HG02763 (cell line): ENCODE results near the gene ST6GALNAC6.

Experiments used
- ATAC-seq: cut with Tn5 transposase; IDR thresholded peaks from one replicate; pipeline ENCODE4 v1.9.1; 2021; ENCODE audit warnings: mild to moderate bottlenecking, moderate library complexity; ENCODE audit not compliant: unreplicated experiment

Gene ST6GALNAC6

DNA sequence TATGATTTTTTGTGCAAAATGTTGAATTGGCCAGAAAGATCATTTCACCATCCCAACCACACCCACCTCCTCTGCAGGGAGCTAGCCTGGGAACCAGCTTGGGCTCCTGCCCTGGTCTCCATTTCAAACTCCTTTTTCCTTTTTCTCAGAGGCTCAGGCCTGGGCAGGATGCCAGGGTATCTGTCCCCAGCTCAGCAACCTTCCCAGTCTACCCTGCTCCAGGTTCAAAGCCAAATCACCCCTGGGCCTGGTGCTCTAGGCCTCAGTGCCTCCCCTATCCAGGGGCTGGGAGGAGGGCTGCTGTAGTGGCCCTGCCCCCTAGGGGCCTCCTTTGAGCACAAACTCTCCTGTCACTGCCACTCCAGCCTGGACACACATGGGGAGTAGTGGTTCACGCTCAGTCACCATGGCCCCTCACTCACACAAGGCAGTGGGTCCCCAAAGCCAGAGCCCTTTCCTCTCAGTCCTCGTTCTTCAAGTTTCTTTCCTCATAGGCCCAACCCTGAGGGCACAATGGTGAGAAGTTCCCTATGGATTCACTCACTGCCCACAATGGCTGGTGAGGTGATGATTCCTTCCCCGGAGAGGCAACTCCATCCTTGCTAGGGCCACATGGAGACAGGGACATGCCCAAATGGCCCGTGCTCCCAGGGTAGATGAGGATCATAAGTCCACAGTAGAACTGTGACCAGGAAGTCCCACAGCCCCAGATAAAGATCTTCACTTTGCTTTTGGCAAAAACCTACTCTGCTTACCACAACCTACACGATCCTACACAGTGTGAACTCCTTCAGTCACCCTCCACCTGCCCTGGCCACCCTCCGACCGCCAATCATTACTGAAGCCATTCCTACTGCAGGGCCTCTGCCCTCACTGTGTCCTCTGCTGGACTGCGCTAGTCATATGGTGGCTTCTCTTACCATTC is 19.0 kb upstream of the ST6GALNAC6 start:
- no peak for ATAC-seq

GRCh38 chr9:127917603-127918002 is 18.2 kb upstream of the ST6GALNAC6 start:
- ATAC-seq: no peak

- ATAC-seq: peak; percentile 73
Observed at GRCh38 chr9:127916720-127917581, 17.5 kb upstream of the ST6GALNAC6 start, which contains the start of gene ST6GALNAC4. ST6GALNAC4 (minus strand) TSS chr9:127917041; CDS start chr9:127916419, 622 bp downstream.

DNA sequence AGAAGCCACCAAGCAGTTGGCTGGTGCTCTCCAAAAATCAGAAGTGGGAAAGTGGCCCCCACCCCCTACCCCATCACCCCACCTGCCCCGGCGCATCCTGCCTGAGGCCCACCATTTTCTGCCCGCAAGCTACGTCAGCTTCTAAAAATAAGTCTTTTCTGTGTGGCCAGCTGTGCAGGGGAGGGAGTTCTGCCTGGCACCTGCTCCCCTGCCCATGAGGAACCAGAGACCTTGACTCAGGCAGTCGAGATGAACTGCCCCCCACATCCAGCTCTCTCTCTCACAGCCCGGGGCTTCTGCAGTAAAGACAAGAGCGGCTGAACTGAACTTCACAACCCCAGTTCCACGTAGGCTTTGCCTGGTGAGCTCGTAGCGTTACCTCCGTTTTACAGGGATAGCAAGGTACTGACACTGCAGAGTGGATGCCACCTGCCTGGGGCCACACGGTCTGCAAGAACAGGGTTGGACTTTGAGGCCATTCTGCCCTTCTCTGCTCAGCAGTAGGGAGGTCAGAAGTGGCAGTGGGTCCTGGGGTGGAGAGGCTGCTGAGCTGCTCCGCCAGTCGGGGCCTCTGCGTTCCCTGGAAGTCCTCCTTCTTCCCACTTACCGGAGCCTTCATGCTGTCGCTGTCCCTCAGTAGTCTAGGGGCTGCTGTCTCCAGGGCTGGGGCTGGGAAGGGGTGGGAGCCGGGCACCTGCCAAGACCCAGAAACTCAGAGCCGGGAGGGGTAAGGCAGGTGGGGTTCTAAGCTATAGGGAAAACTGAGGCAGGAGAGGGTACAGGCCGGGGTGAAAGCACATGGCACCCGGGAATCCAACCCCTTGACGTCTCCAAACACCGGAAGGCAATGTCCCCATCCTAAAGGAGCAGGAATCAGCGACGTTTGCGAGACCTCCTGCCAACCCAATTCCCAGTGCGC is 16.7 kb upstream of the ST6GALNAC6 start:
- no peak for ATAC-seq

- ATAC-seq: no peak
Observed at GRCh38 chr9:127915325-127915752, 15.9 kb upstream of the ST6GALNAC6 start.

DNA sequence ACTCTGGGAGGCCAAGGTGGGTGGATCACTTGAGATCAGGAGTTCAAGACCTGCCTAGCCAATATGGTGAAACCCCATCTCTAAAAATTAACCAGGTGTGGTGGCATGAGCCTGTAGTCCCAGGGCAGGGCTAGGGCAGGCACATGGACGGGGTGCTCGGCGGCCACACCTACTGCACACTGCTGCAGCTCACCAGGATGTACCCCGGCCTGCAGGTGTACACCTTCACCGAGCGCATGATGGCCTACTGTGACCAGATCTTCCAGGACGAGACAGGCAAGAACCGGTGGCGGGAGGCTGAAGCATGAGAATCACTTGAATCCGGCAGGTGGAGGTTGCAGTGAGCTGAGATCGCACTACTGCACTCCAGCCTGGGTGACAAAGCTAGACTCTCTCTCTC is 14.3 kb upstream of the ST6GALNAC6 start:
- ATAC-seq: no peak

GRCh38 chr9:127912882-127913281 is 13.5 kb upstream of the ST6GALNAC6 start:
- ATAC-seq: no peak

- no peak for ATAC-seq
Observed at GRCh38 chr9:127912296-127912695, 12.9 kb upstream of the ST6GALNAC6 start.

DNA sequence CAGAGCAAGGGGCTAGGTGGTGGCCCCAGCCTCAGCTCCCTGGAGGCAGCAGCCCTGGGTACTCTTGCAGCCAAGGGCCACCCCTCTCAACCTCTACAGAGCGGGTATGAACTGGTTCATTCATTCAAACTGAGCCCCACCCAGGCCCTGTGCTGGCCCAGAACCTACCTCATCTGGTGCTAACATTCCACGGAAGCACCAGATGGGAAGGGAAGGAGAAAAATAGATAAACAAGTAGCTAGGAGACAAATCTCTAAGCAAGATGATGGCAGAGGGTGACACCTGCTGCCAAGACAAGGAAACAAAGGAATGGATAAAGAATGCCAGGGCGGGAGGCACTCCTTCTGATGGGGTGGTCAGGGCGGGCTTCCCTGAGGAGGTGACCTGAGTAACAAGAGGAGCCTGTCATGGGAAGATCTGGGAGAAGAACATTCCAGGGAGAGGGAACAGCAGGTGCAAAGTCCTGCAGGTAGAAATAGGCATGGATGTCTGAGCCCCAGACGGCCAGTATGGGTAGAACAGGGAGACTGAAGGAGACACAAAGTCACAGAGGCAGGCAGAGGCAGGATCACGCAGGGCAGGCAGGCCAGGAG is 11.3 kb upstream of the ST6GALNAC6 start:
- ATAC-seq: no peak

GRCh38 chr9:127909839-127910273 is 10.5 kb upstream of the ST6GALNAC6 start:
- no peak for ATAC-seq

DNA sequence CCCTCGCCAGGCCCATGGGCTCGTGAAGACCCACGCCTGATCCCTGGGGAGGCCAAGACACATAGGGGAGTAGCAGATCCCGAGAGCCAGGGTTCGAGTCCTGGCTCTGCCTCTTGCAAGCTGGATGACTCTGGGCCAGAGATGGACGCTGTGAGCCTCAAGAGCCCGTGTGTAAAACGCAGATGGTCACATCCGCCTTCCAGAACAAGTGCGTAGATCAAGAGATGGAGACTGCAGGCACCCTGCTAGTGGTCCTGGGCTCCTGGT is 9.2 kb upstream of the ST6GALNAC6 start:
- no peak for ATAC-seq

GRCh38 chr9:127907867-127908659 is 8.7 kb upstream of the ST6GALNAC6 start:
- ATAC-seq: no peak

DNA sequence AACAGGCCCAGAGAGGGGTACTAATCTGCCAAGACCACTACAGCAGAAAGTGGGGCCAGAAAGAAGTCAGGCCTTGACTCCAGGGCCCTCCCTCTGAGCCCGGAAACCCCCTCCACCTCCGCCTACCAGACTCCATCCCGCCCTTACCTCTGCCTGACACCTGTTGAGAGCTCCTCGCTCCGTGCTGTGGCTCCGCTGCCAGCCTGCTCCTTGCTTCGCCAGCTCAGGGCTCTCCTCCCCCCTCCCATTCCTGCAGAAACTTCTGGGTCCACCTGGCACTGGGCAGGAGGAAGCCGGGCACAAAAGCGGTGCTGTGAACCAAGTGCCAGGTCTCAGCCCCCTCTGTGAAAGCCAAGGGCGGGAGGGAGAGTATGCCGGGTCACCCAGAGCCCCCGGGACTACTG is 6.4 kb upstream of the ST6GALNAC6 start:
- ATAC-seq: no peak

GRCh38 chr9:127905004-127905728 is 5.8 kb upstream of the ST6GALNAC6 start:
- ATAC-seq: no peak

DNA sequence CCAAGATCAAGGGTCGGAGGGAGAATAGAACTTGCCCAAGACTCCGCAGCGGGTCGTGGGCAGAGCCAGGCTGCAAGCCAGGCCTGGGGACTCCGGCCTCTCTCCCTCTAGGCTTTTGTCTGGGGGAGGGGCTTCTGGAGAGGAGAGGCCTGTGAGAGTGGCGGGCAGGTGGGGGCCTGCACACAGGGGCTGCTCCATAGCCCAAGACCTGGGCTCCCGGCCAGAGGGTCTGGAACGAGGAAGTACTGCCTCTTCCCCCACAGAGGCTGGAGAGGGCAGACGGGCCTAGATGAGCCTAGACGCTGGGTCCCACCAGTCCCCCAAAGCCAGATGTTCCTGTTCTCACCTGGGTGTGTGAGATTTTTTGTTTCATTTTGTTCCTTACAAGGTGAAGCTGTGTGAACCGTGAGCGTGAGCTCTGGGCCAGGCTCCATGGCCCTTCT is 5.2 kb upstream of the ST6GALNAC6 start:
- no peak for ATAC-seq

DNA sequence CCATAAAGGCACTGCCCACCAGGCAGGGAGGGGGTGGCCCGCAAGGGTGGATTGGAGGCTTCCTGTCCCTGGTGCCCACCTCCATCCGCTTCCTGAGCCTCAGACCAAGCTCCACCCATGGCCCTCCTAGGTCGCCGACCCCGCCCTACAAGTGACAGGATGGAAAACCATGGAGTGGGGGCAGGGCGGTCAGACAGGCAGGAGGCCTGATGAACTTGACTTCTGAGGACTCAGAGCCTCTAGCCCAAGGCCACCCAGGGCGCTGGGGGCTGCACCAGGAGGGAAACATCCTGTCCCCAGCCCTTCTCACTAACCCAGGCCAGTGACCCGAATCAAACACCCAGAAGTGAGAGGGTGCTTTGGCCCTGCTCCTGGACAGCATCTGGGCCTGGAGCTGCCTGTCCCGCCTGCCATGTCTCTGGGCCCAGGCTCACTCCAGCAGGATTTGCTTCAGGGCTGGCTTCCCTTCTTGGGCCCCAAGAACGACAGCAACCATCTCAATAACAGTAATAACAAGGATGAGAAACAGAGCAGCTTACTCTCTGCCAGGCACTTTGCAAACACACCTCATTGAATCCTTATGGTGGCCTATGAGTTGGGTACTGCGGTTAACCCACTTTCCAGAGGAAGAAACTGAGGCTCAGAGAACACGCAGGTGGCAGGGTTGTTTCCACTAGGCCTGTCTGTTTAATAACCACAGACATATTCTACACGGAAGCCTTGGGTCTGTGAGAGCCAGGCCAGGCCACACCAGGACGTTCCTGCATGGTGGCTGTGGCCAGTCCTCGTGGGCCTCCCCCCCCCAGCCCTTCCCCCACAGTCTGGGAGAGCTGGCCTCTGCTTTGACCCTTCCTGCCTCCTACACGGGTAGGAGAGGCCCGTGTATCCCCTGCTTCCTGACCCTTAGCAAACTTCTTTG is 4.4 kb upstream of the ST6GALNAC6 start:
- no peak for ATAC-seq

- ATAC-seq: peak; percentile 10
Observed at GRCh38 chr9:127898433-127899127, 823 bp downstream of the ST6GALNAC6 start.
